Vagina (tissue), 2 donors: Measurements from ENCODE around the gene BCL3.

Experiments used
- POLR2A ChIP-seq, 2 donors: fragments of 450-650 bp; IDR thresholded peaks; one replicate each; pipeline ENCODE4 v1.6.1; 2017; ENCODE audit warnings: antibody characterized with exemption in 2 of 2, mild to moderate bottlenecking in 2 of 2, moderate library complexity in 2 of 2
- TF ChIP-seq, protein P1 (sequence below), 3 experiments: fragments of 450-650 bp in 2 of 3; fragments of 200-600 bp in 1 of 3; sonication (generic) in 1 of 3; IDR thresholded peaks; one replicate each; pipeline ENCODE4 v1.5.1; 2017 to 2019; ENCODE audit warnings: antibody characterized with exemption in 3 of 3, mild to moderate bottlenecking in 2 of 3, moderate library complexity in 2 of 3

GRCh38 chr19:44718441-44719261 is 29.9 kb upstream of the BCL3 start:
- TF ChIP-seq, protein P1, sequence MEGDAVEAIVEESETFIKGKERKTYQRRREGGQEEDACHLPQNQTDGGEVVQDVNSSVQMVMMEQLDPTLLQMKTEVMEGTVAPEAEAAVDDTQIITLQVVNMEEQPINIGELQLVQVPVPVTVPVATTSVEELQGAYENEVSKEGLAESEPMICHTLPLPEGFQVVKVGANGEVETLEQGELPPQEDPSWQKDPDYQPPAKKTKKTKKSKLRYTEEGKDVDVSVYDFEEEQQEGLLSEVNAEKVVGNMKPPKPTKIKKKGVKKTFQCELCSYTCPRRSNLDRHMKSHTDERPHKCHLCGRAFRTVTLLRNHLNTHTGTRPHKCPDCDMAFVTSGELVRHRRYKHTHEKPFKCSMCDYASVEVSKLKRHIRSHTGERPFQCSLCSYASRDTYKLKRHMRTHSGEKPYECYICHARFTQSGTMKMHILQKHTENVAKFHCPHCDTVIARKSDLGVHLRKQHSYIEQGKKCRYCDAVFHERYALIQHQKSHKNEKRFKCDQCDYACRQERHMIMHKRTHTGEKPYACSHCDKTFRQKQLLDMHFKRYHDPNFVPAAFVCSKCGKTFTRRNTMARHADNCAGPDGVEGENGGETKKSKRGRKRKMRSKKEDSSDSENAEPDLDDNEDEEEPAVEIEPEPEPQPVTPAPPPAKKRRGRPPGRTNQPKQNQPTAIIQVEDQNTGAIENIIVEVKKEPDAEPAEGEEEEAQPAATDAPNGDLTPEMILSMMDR (IDR thresholded peaks at IDR 0.05): no peak
- no peak for TF ChIP-seq POLR2A (IDR thresholded peaks at IDR 0.05)
